NCI-H1092 (cell line): ENCODE data around the gene ZNF268.
"Not testable (repeated sequence)": the region's sequence is repeated elsewhere in the genome, so short reads cannot be mapped to it uniquely, and the experiment has no call there.

ENCODE experiments used
- DNase-seq: peaks from one replicate; lab custom pipeline; 2025; lab: John Stamatoyannopoulos, UW

ZNF268 gene

DNA sequence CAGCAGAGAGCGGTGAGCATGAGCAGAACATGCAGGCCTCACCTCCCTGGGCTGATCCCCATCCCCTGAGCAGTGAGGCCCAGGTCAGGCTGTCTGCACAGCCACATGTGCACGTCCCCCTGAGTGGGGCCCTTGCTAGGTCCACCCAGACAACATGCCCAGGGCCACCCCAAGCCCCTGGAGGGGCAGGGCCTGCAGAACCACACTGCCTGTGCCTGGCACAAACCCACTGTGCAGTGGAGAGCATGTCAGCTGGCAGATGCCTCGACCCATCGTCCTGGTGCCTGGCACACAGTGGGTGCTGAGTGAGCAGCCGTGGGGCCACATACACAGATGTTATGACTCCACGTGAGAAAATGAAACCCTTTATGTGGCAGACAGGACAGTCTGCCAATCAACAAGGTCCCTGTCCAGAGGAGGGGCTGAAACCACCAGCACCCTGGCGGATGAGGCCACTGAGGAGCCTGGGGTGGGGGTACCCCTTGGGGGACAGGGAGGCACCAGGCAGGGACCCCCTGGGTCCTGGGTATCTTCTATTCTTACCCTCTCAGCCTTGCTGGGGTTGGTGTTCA, 46.1 kb downstream of the ZNF268 start:
- no peak for DNase-seq

DNA sequence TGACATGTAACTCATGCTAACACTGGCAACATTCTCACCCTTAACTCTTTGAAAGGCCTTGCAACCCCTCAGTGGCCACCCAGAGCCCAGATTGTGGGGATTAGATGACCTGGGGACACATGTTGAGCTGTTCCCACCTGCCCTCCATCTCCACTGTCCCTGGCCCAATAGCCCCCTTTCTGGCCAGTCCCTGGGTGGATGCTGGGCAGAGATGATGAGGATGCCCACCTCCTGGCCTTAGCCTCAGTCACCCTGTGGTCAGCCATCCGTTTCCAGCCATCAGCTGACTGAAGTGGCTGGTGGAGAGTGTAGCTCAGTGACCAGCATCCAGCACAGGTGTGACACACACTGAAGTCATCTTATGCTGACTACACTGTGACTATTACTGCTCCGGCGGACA, 49.7 kb downstream of the ZNF268 start:
- no peak for DNase-seq

DNA sequence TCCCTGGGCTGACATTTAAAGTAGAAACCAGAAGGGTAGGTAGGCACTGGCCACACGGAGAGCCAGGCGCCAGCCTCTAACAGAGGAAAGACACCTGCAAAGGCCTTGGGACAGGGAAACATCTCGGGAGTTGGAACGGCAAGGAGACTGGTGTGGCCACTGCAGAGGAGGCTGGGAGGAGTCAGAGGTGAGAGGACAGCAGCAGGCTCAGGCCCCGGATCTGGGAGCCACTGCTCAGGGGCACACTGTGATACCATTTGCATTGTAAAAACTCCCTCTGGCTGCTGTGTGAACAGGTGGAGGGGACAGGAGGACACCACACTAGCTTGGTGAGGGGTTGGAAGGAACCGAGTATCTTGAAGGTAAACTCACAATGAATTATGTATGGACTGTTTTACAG, 51.7 kb downstream of the ZNF268 start:
- DNase-seq: no peak

DNA sequence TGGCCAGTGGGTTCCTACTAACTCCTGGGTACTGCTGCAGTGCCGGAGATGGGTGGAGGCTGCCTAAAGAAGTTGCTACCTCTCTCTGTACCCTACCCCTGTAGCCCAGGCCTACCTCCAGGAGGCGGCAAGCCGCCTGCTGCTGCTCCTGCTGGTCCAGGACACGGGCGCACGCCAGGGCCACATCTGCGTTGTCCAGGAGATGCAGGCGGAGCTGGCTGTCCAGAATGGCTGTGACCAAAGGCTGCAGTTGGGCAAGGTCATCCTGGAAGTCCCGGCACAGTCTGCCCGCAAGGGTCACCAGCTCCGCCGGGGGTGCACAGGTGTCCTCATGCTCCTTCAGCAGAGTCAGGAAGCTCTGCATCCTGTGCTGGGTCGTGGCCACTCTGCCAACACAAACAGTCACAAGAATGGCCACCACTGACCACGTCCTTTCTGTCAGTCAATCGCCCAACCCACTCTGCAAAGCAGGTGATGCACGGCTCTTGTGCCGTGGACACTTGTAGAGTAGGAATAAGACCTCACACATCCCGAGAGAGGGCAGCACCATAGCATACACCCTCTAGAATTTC, 52.8 kb downstream of the ZNF268 start:
- no peak for DNase-seq

DNA sequence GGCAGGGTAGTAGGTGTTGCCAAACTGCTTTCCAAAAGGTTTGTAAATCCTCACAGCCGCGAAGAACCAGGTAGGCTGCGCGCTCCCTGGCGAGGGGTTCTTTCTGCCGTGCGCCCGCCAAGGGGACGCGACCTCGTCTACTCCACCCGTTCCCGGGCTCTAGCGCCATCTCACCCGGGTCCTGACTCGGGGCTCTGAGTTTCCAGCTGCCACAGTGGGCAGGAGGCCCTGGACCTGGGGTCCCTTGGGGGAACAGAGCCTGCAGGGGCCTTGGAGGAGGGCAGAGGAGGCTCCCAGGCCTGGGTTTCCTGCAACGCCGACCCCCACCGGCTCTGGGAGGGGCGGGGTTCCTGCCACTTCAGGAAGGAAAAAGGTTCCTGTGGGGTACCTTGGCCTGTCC, 53.7 kb downstream of the ZNF268 start:
- no peak for DNase-seq

DNA sequence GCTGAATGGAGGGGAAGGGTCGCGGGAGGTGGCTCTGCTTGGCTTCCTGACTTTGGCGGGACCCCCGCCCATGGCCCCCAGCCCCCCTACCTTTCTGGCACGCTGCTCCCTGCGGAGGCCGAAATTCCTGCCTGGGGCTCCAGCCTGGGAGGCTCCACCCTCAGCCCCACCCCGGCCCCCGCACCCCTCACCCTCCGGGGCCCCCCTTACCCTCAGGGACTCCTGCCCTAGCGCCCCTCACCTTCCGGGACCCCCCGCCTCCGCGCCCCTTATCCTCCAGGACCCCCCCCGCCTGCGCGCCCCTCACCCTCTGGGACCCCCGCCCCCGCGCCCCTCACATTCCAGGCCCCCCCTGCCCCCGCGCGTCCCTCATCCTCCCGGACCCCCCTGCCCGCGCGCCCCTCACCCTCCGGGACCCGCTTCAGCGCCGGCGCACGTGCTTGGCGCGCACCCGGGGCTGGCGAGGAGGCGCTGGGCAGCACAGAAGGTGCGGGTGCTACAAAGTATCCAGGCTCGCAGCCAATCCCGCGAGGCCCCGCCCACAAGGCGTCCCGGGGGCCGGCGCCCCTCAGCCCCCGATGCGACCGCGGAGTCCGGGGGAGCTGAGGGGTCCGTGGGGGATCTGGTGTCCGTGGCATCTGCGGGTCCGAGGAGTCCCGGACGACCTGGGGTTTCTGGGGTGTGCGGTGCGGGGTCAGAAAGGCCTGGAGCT, 54.3 kb downstream of the ZNF268 start, which contains the start of gene ANHX:
Gene ANHX, minus strand, starts transcription at position 477 of the 712 bp plus-strand sequence. CDS start 1,521 bp downstream, outside the sequence.
- no peak for DNase-seq

DNA sequence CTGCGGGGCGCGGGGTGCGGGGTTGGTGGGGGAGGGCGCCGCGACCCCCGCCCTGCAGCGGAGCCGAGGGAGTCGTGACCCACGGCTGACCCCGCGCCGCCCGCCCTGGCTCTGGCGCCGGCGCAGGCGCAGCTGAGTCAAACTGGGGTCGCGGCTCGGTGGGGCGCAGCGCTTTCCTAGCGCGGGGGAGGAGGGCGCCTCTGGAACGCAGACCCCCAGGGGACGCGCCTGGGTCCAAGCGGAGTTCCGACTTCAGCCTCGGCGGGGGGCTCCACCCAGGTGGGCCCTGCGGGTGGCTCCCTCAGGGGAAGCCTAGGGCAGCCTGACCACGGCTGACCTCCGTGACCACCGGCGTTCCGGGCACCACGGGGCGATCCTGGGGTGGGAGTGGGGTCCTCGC, 54.8 kb downstream of the ZNF268 start:
- DNase-seq: no peak

DNA sequence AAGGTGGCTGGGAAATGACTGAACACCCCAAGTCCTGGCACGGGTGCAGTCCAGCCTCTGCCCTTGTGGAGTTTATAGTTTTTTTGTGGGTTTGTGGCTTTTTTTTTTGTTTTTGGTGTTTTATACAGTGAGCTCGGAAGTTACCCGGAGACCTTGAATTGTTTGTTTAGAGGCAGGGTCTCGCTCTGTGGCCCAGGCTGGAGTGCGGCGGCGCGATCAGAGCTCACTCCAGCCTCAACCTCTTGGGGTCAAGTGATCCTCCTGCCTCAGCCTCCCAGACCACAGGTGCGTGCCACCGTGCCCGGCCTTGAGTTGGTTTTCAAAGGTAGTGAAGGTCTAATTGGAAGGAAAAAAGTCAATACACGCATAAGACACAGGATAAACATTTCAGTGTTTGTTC, 55.3 kb downstream of the ZNF268 start:
- no peak for DNase-seq

DNA sequence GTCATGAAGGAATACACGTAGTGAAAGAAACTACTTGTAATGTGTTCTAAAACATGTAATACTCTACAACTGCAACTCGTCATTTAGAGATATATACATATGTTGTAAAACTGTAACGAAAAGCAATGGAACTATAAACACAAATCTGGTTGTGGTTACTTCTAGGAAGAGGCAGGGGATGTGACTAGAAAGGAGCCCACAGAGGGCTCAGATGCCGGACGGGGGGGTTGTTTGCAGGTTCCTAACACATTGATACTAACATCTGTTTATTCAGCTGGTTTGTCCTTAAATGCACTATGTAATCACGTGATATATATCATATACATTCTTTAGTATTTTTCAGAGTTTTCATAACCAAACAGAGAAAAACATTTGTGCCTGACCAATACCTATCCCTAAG, 70.4 kb downstream of the ZNF268 start:
- DNase-seq: no peak

DNA sequence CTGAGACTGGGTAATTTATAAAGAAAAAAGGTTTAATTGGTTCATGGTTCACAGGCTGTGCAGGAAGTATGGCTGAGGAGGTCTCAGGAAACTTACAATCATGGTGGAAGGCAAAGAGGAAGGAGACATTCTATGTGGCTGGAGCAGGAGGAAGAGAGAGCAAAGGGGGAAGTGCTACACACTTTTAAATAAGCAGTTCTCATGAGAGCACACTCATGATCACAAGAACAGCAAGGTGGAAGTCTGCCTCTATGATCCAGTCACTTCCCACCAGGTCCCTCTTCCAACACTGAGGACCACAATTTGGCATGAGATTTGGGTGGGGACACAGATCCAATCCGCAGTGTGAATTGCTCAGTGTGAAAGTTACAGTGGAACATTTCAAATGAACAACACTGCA, 74.5 kb downstream of the ZNF268 start:
- DNase-seq: not testable (repeated sequence)

DNA sequence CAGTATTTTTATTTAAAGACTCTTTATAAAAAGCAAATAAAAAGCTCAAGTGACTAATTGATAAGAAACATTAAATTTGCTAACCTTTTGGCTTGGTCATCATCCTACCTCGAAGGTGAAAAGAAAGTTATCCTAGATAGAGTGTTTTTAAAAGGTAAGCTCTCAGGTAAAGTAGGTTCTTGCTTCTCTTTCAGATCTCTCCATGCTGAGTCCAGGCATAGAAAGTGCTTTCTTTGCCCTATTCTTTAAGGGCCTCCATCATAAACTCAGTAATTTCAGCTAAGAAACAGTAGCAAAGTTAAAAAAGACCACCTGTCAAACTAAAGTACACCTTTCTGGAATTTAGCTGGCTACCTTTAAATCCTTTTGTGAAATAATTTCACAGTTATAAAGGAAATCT, 75.0 kb downstream of the ZNF268 start:
- no peak for DNase-seq

DNA sequence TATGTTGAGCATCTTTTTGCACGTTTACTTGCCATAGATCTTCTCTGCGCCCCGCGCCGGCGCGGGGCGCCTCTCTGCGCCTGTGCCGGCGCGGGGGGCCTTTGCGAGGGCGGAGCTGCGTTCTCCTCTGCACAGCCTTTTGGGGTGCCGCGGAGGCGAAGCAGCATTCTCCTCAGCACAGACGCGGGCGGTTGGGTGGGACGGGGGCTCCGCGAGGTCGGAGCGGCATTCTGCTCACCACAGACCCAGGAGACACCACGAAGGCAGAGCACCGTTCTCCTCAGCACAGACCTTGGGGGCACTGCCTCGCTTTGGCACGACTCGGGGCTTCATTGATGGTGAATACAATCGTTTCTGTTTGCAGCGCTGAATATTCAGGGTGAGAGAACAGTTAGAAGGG, 82.9 kb downstream of the ZNF268 start:
- no peak for DNase-seq
